Peyer's patch (tissue), 4 donors: ENCODE measurements around the gene MCUR1. TPM values are rescaled to one million over a fixed set of nuclear protein-coding genes. Genes with fewer than 3 reads are reported as not detected.
"Not testable (repeated sequence)": the region's sequence is repeated elsewhere in the genome, so short reads cannot be mapped to it uniquely, and the experiment has no call there.

ENCODE experiments used
- DNase-seq, 3 donors: peaks; one replicate each; pipeline ENCODE4 v3.0.0-alpha.2; 2017 to 2019
- H3K27ac ChIP-seq, 4 donors: fragments of 200-600 bp; sonication (generic); one replicate each; pipeline ENCODE4 v1.5.1; 2016 to 2019
- H3K27me3 ChIP-seq, 2 donors: fragments of 200-600 bp; sonication (generic); one replicate each; pipeline ENCODE4 v1.5.1; 2019
- H3K36me3 ChIP-seq, 3 donors: fragments of 200-600 bp; sonication (generic); one replicate each; pipeline ENCODE4 v1.5.1; 2016 to 2019
- H3K4me1 ChIP-seq, 4 donors: fragments of 200-600 bp; sonication (generic); one replicate each; pipeline ENCODE4 v1.5.1; 2016 to 2019
- H3K4me3 ChIP-seq, 4 donors: fragments of 200-600 bp; sonication (generic); 1 replicate in 3 of 4; 2 replicates in 1 of 4; pipeline ENCODE4 v1.5.1; 2016 to 2019; ENCODE audit warnings: mild to moderate bottlenecking in 1 of 4
- H3K9me3 ChIP-seq, 4 donors: fragments of 200-600 bp; sonication (generic); one replicate each; pipeline ENCODE4 v1.5.1; 2016 to 2019; ENCODE audit warnings: mild to moderate bottlenecking in 1 of 4
- POLR2A ChIP-seq, 2 donors: fragments of 450-650 bp; IDR thresholded peaks; one replicate each; pipeline ENCODE4 v1.5.1; 2017; ENCODE audit warnings: antibody characterized with exemption in 2 of 2, mild to moderate bottlenecking in 2 of 2, moderate library complexity in 2 of 2
- total RNA-seq, 4 donors: library from RNA; depleted of rRNA; stranded (reverse); fragments of >200 nt; gene quantifications; one replicate each; pipeline ENCODE4 v1.1.0, GENCODE V29; 2016
- TF ChIP-seq, protein P1 (sequence below), 6 experiments: fragments of 450-650 bp in 4 of 6; fragments of 200-600 bp in 2 of 6; sonication (generic) in 1 of 6; IDR thresholded peaks; one replicate each; pipeline ENCODE4 v1.5.1; 2017 to 2019; ENCODE audit warnings: antibody characterized with exemption in 6 of 6, mild to moderate bottlenecking in 3 of 6, moderate library complexity in 1 of 6

MCUR1 gene
- total RNA-seq, 4 donors from 2014 or later: 20.6 to 49.4 (median 33.6) TPM

DNA sequence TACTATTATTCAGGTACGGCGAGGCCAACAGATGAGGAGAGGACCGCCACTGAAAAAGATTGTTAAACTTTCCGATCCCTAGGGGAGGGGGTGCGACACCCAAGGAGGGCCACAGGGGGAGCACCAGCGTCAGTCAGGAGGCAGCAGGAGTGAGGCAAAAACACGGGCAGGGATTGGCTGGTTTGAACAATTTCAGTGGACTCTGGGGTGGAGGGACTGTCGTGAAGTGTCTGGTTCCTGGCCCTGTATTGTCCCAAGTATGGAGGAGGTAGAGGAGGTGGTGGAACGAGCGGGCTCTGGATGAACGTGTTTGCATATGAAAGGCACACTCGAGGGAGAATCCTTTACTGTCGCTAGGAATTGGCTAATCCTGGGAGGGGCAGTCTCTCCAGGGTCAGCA is 32.5 kb upstream of the MCUR1 start:
- no peak overlapping the region for H3K27ac ChIP-seq

DNA sequence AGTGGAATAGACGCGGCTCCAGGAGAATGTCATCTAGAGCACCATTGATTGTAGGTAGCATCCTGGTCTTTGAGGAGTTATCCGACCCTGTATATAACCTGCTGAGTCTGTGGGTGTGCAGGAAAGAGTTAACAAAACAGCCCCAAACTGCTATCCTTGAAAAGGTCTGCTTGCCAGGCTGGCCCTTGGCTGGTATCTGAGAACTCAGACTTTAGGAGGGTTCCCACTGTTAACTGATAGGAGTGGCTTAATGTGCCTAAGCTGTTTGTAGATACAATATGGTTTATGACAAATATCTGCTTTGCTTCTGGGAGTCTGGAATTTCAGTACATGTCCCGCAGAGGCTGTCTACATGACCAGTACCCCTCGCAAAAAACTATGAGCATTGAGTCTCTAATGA is 27.6 kb upstream of the MCUR1 start:
- no peaks in the 10 kb centered on the region for H3K36me3 ChIP-seq
- no peaks in the 10 kb centered on the region for H3K9me3 ChIP-seq
- TF ChIP-seq, protein P1, sequence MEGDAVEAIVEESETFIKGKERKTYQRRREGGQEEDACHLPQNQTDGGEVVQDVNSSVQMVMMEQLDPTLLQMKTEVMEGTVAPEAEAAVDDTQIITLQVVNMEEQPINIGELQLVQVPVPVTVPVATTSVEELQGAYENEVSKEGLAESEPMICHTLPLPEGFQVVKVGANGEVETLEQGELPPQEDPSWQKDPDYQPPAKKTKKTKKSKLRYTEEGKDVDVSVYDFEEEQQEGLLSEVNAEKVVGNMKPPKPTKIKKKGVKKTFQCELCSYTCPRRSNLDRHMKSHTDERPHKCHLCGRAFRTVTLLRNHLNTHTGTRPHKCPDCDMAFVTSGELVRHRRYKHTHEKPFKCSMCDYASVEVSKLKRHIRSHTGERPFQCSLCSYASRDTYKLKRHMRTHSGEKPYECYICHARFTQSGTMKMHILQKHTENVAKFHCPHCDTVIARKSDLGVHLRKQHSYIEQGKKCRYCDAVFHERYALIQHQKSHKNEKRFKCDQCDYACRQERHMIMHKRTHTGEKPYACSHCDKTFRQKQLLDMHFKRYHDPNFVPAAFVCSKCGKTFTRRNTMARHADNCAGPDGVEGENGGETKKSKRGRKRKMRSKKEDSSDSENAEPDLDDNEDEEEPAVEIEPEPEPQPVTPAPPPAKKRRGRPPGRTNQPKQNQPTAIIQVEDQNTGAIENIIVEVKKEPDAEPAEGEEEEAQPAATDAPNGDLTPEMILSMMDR (IDR thresholded peaks at IDR 0.05): no peak
- TF ChIP-seq POLR2A (IDR thresholded peaks at IDR 0.05): no peak
- H3K27me3 ChIP-seq: no peaks in the 10 kb centered on the region
- no peak overlapping the region for H3K27ac ChIP-seq
- H3K4me1 ChIP-seq: no peaks in the 10 kb centered on the region
- DNase-seq: no peak
- H3K4me3 ChIP-seq: no peak overlapping the region

More for the DNA sequence above, 32.5 kb upstream of the MCUR1 start:
- no peak for DNase-seq
- Histone ChIP-seq H3K9me3 (no peaks in the 10 kb centered on the region), H3K4me3 (no peak overlapping the region), H3K27me3 (no peaks in the 10 kb centered on the region), H3K36me3 (no peaks in the 10 kb centered on the region), H3K4me1 (no peaks in the 10 kb centered on the region)
- no peak for TF ChIP-seq POLR2A (IDR thresholded peaks at IDR 0.05)
- TF ChIP-seq, protein P1 (IDR thresholded peaks at IDR 0.05): no peak

DNA sequence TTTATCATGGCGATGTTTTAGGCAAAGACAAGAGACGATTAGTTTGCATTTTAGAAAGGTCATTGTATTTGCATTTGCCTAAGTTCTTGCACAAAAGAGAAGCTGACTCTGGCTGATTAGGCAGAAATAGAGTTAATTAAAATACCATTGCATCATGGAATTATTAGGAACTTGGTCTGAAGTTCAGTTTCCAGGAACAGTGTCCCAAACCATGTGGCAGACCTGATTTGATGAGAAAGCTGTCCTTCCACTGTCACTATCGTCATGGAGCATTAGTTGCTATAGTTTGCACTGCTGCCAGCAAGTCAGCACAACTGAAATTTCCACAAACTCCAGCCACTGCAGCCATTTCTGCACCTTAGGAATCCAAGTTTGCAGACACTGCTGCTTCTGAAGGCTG is 24.3 kb upstream of the MCUR1 start:
- Histone ChIP-seq H3K36me3 (no peaks in the 10 kb centered on the region), H3K27me3 (no peaks in the 10 kb centered on the region), H3K9me3 (no peaks in the 10 kb centered on the region), H3K4me3 (no peak overlapping the region), H3K27ac (no peak overlapping the region), H3K4me1 (no peaks in the 10 kb centered on the region)
- DNase-seq: no peak
- TF ChIP-seq, protein P1 (IDR thresholded peaks at IDR 0.05): no peak
- no peak for TF ChIP-seq POLR2A (IDR thresholded peaks at IDR 0.05)

DNA sequence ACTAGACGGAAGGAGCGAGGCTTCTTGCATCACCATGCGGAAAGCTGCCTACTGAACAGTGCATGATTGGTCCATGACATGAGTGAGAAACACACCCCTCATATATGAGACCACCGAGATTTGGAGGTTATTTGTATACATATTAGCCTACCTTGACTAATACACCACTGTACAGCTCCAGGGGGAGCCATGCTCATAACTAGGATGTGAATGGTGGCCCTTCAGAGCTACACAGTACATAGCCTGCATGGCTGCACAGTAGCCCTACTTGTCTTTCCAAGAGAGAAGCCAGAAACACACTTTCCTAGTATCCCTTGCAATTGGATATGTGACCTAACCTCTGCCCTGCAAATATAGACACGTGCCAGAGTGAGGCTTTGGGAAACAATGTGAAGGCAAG is 21.8 kb upstream of the MCUR1 start:
- TF ChIP-seq POLR2A (IDR thresholded peaks at IDR 0.05): no peak
- TF ChIP-seq, protein P1 (IDR thresholded peaks at IDR 0.05): no peak
- no peaks in the 10 kb centered on the region for H3K27me3 ChIP-seq
- no peak for DNase-seq

DNA sequence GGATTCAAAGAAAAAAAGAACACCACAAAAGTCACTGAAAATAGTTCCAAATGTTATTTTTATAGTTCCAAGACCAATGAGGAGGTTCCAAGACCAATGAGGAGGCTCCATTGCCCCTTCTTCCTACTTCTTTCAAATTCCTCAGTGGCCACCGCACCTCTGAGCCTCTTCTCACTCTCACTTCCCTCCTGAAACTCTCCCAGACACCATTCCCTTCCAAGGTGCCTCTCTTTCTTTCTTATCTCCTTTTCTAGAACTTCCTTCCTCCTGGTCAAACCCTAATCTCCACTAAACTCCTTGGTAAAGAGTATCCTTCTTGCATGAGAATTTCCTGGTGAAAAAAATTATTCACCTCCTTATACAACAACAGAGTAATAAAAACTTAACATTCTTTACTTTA is 20.4 kb upstream of the MCUR1 start:
- Histone ChIP-seq H3K4me3 (no peak overlapping the region), H3K27me3 (no peaks in the 10 kb centered on the region), H3K27ac (no peak overlapping the region), H3K36me3 (no peaks in the 10 kb centered on the region), H3K4me1 (no peaks in the 10 kb centered on the region), H3K9me3 (peaks cover 0 to 1% (median 0%) of the 10 kb centered on the region in 4 donors)
- no peak for DNase-seq
- TF ChIP-seq, protein P1 (IDR thresholded peaks at IDR 0.05): no peak
- TF ChIP-seq POLR2A (IDR thresholded peaks at IDR 0.05): no peak

More for the DNA sequence above, 21.8 kb upstream of the MCUR1 start:
- no peaks in the 10 kb centered on the region for H3K36me3 ChIP-seq
- no peaks in the 10 kb centered on the region for H3K4me1 ChIP-seq
- no peak overlapping the region for H3K4me3 ChIP-seq
- H3K27ac ChIP-seq: no peak overlapping the region
- no peaks in the 10 kb centered on the region for H3K9me3 ChIP-seq

DNA sequence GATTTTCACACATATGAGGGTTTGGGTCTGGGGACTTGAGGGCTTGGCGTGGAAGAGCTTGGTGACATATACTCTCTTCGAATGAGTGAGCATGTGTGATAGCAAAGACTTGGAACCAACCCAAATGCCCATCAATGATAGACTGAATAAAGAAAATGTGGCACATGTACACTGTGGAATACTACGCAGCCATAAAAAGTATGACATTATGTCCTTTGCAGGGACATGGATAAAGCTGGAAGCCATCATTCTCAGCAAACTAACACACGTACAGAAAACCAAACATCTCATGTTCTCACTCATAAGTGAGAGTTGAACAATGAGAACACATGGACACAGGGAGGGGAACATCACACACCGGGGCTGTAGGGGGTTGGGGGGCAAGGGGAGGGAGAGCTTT is 19.7 kb upstream of the MCUR1 start:
- H3K4me1 ChIP-seq, H3K27me3 ChIP-seq, DNase-seq, H3K9me3 ChIP-seq, H3K4me3 ChIP-seq, H3K27ac ChIP-seq, H3K36me3 ChIP-seq: not testable (repeated sequence)
